Endodermal cell (in vitro differentiated cells): ENCODE measurements around the gene ABCG1. TPM values are rescaled to one million over a fixed set of nuclear protein-coding genes. Genes with fewer than 3 reads are reported as not detected.

Experiments used
- DNase-seq: peaks from one replicate; pipeline ENCODE4 v3.0.0-alpha.2; 2017
- H3K27ac ChIP-seq: 2 replicates; pipeline ENCODE4 v1.5.1; 2013; ENCODE audit warnings: mild to moderate bottlenecking, low read depth, low read length, moderate library complexity
- H3K27me3 ChIP-seq: 2 replicates; pipeline ENCODE4 v1.6.1; 2013; ENCODE audit warnings: mild to moderate bottlenecking, low read length, moderate library complexity; ENCODE audit not compliant: insufficient read depth, control insufficient read depth, poor library complexity, severe bottlenecking
- H3K36me3 ChIP-seq: 2 replicates; pipeline ENCODE4 v1.7.0; 2013; ENCODE audit warnings: mild to moderate bottlenecking, low read length, moderate library complexity; ENCODE audit not compliant: control insufficient read depth, insufficient read depth
- H3K4me1 ChIP-seq: one replicate; pipeline ENCODE4 v1.7.0; 2013; ENCODE audit warnings: low read length; ENCODE audit not compliant: control insufficient read depth, insufficient read depth
- H3K4me3 ChIP-seq: 2 replicates; pipeline ENCODE4 v1.5.1; 2013; ENCODE audit warnings: mild to moderate bottlenecking, low read length, moderate library complexity
- H3K9ac ChIP-seq: 2 replicates; pipeline ENCODE4 v1.6.1; 2013; ENCODE audit warnings: mild to moderate bottlenecking, low read length, moderate library complexity; ENCODE audit not compliant: poor library complexity, severe bottlenecking; ENCODE audit errors: extremely low read depth
- H3K9me3 ChIP-seq: 2 replicates; pipeline ENCODE4 v1.6.1; 2013; ENCODE audit warnings: mild to moderate bottlenecking, low read length, moderate library complexity; ENCODE audit not compliant: control insufficient read depth
- H3K27ac Mint-ChIP-seq: 2 replicates; pipeline ENCODE4 v1.8.0; 2020; ENCODE audit warnings: mixed read lengths
- H3K27me3 Mint-ChIP-seq: 2 replicates; pipeline ENCODE4 v1.8.0; 2021; ENCODE audit warnings: mild to moderate bottlenecking, mixed read lengths; ENCODE audit not compliant: insufficient read depth
- H3K36me3 Mint-ChIP-seq: 2 replicates; pipeline ENCODE4 v1.8.0; 2020; ENCODE audit warnings: low read depth, mixed read lengths
- H3K4me1 Mint-ChIP-seq: 2 replicates; pipeline ENCODE4 v1.8.0; 2020; ENCODE audit warnings: mixed read lengths
- H3K4me3 Mint-ChIP-seq: 2 replicates; pipeline ENCODE4 v1.8.0; 2020; ENCODE audit warnings: mild to moderate bottlenecking, moderate library complexity, mixed read lengths
- H3K9me3 Mint-ChIP-seq: 2 replicates; pipeline ENCODE4 v1.8.0; 2020; ENCODE audit warnings: mild to moderate bottlenecking, mixed read lengths
- CTCF ChIP-seq: fragments of 200-600 bp; sonication (generic); conservative IDR thresholded peaks from 2 replicates; pipeline ENCODE4 v1.5.0; 2021; ENCODE audit warnings: antibody characterized with exemption, mild to moderate bottlenecking
- WGBS, 2 experiments: methylation state at CpG; one replicate each; pipeline versions ENCODE4 v1.1.5 to v1.1.7; 2013; ENCODE audit warnings: missing lambda C conversion rate in 2 of 2, mixed read lengths in 1 of 2; ENCODE audit not compliant: insufficient coverage in 1 of 2, insufficient read length in 1 of 2; 5-methylcytosine and 5-hydroxymethylcytosine counted together
- total RNA-seq, 2 donors: library from RNA; stranded (reverse); fragmentation: NEBNext Ultra II Directional in 1 of 2; extraction: Animal tissue kit (Norgen Biotek cat#: 25700) in 1 of 2; gene quantifications; 2 replicates in 1 of 2; 3 replicates in 1 of 2; pipeline ENCODE4 v1.2.1, GENCODE V29; 2021

The ABCG1 gene
- total RNA-seq, 2 donors from 2014 or later, result 1.6 to 5.4 TPM

- WGBS, 2 experiments, result 92 to 93% methylated on average over 17 to 20 of the region's 20 CpGs
- Histone ChIP-seq H3K36me3 (no peaks in the 10 kb centered on the region), H3K27ac (no peak overlapping the region), H3K27me3 (no peaks in the 10 kb centered on the region), H3K4me1 (no peaks in the 10 kb centered on the region), H3K9ac (no peak overlapping the region), H3K4me3 (no peak overlapping the region), H3K9me3 (no peaks in the 10 kb centered on the region)
- H3K4me3 Mint-ChIP-seq, result no peak overlapping the region
- H3K9me3 Mint-ChIP-seq, result no peaks in the 10 kb centered on the region
- TF ChIP-seq CTCF, result no peak
- no peaks in the 10 kb centered on the region for H3K27me3 Mint-ChIP-seq
- no peaks in the 10 kb centered on the region for H3K36me3 Mint-ChIP-seq
- H3K27ac Mint-ChIP-seq, result no peak overlapping the region
- peaks cover 6% of the 10 kb centered on the region for H3K4me1 Mint-ChIP-seq
- no peak for DNase-seq
These were observed 60.5 kb downstream of the ABCG1 start for GRCh38 chr21:42279341-42279871.

GRCh38 chr21:42279888-42280287 lies 60.9 kb downstream of the ABCG1 start:
- no peaks in the 10 kb centered on the region for H3K9me3 ChIP-seq
- no peaks in the 10 kb centered on the region for H3K36me3 Mint-ChIP-seq
- no peak for DNase-seq
- H3K9me3 Mint-ChIP-seq, result no peaks in the 10 kb centered on the region
- H3K9ac ChIP-seq, result no peak overlapping the region
- peaks cover 6% of the 10 kb centered on the region for H3K4me1 Mint-ChIP-seq
- TF ChIP-seq CTCF, result no peak
- H3K27me3 ChIP-seq, result no peaks in the 10 kb centered on the region
- no peak overlapping the region for H3K4me3 Mint-ChIP-seq
- H3K36me3 ChIP-seq, result no peaks in the 10 kb centered on the region
- H3K27me3 Mint-ChIP-seq, result no peaks in the 10 kb centered on the region
- 95 to 97% methylated on average over 11 of the region's 11 CpGs for WGBS, 2 experiments
- H3K27ac Mint-ChIP-seq, result no peak overlapping the region
- no peaks in the 10 kb centered on the region for H3K4me1 ChIP-seq
- H3K4me3 ChIP-seq, result no peak overlapping the region
- H3K27ac ChIP-seq, result no peak overlapping the region

GRCh38 chr21:42280356-42281180 lies 61.6 kb downstream of the ABCG1 start:
- Histone ChIP-seq H3K9ac (no peak overlapping the region), H3K9me3 (no peaks in the 10 kb centered on the region), H3K36me3 (no peaks in the 10 kb centered on the region), H3K4me1 (no peaks in the 10 kb centered on the region), H3K27me3 (no peaks in the 10 kb centered on the region), H3K4me3 (no peak overlapping the region), H3K27ac (no peak overlapping the region)
- no peak for TF ChIP-seq CTCF
- 89 to 91% methylated on average over 7 to 22 of the region's 22 CpGs for WGBS, 2 experiments
- Mint-ChIP-seq H3K4me3 (no peak overlapping the region), H3K4me1 (peaks cover 6% of the 10 kb centered on the region), H3K27me3 (no peaks in the 10 kb centered on the region), H3K27ac (no peak overlapping the region), H3K36me3 (no peaks in the 10 kb centered on the region), H3K9me3 (no peaks in the 10 kb centered on the region)
- no peak for DNase-seq
